Mesenchymal stem cell (in vitro differentiated cells and primary cell): ENCODE results near the gene CTSC.

ENCODE experiments used
- DNase-seq: peaks from one replicate; pipeline ENCODE4 v3.0.0-alpha.2; 2013
- H2AFZ ChIP-seq: one replicate; pipeline ENCODE4 v1.6.1; 2013; ENCODE audit warnings: low read depth, mild to moderate bottlenecking, control low read depth, inconsistent platforms, low read length, moderate library complexity
- H2AK5ac ChIP-seq: 2 replicates; pipeline ENCODE4 v1.6.1; 2013; ENCODE audit warnings: low read length, moderate library complexity, mild to moderate bottlenecking, inconsistent platforms; ENCODE audit not compliant: severe bottlenecking
- H2BK120ac ChIP-seq: one replicate; pipeline ENCODE4 v1.6.1; 2013; ENCODE audit warnings: low read depth, mild to moderate bottlenecking, inconsistent platforms, low read length, moderate library complexity
- H2BK12ac ChIP-seq, 2 experiments: one replicate each; pipeline ENCODE4 v1.6.1; 2013; ENCODE audit warnings: inconsistent platforms in 2 of 2, low read length in 2 of 2, mild to moderate bottlenecking in 2 of 2, moderate library complexity in 2 of 2, control low read depth in 1 of 2
- H2BK15ac ChIP-seq: one replicate; pipeline ENCODE4 v1.6.1; 2013; ENCODE audit warnings: mild to moderate bottlenecking, low read depth, inconsistent platforms; ENCODE audit not compliant: poor library complexity, severe bottlenecking
- H2BK5ac ChIP-seq: 2 replicates; pipeline ENCODE4 v1.6.1; 2013; ENCODE audit warnings: low read depth, mild to moderate bottlenecking, low read length, control low read depth, inconsistent platforms; ENCODE audit not compliant: poor library complexity, severe bottlenecking
- H3K14ac ChIP-seq, 2 experiments: one replicate each; pipeline ENCODE4 v1.6.1; 2013; ENCODE audit warnings: inconsistent platforms in 2 of 2, low read length in 2 of 2, control low read depth in 1 of 2, mild to moderate bottlenecking in 1 of 2, moderate library complexity in 1 of 2
- H3K18ac ChIP-seq, 2 experiments: one replicate each; pipeline ENCODE4 v1.6.1; 2013; ENCODE audit warnings: inconsistent platforms in 2 of 2, low read length in 2 of 2, control low read depth in 1 of 2, low read depth in 1 of 2, mild to moderate bottlenecking in 1 of 2
- H3K23ac ChIP-seq, 2 experiments: one replicate each; pipeline ENCODE4 v1.6.1; 2013; ENCODE audit warnings: inconsistent platforms in 2 of 2, low read length in 2 of 2, mild to moderate bottlenecking in 2 of 2, moderate library complexity in 2 of 2, control low read depth in 1 of 2
- H3K27ac ChIP-seq: 2 replicates; pipeline ENCODE4 v1.5.1; 2013; ENCODE audit warnings: mild to moderate bottlenecking, moderate library complexity, low read length, control low read depth, inconsistent platforms; ENCODE audit not compliant: poor library complexity, severe bottlenecking
- H3K27me3 ChIP-seq, 2 experiments: 2 replicates each; pipeline versions ENCODE4 v1.6.1 to v1.7.0; 2013; ENCODE audit warnings: low read length in 2 of 2, mild to moderate bottlenecking in 2 of 2, moderate library complexity in 2 of 2, control low read depth in 1 of 2, inconsistent platforms in 1 of 2; ENCODE audit not compliant: control insufficient read depth in 1 of 2, insufficient read depth in 1 of 2
- H3K36me3 ChIP-seq, 2 experiments: 2 replicates each; pipeline versions ENCODE4 v1.6.1 to v1.7.0; 2013; ENCODE audit warnings: low read length in 2 of 2, control low read depth in 1 of 2, inconsistent platforms in 1 of 2, low read depth in 1 of 2, mild to moderate bottlenecking in 1 of 2; ENCODE audit not compliant: insufficient read depth in 2 of 2, control insufficient read depth in 1 of 2
- H3K4ac ChIP-seq, 2 experiments: one replicate each; pipeline ENCODE4 v1.6.1; 2013; ENCODE audit warnings: inconsistent platforms in 2 of 2, low read length in 2 of 2, mild to moderate bottlenecking in 2 of 2, moderate library complexity in 2 of 2, control low read depth in 1 of 2, low read depth in 1 of 2
- H3K4me1 ChIP-seq: 2 replicates; pipeline ENCODE4 v1.6.1; 2013; ENCODE audit warnings: low read depth, low read length, control low read depth; ENCODE audit not compliant: control insufficient read depth, insufficient read depth
- H3K4me2 ChIP-seq: 2 replicates; pipeline ENCODE4 v1.6.1; 2013; ENCODE audit warnings: low read length, mild to moderate bottlenecking, inconsistent platforms; ENCODE audit not compliant: poor library complexity, severe bottlenecking
- H3K4me3 ChIP-seq, 2 experiments: 2 replicates each; pipeline versions ENCODE4 v1.5.1 to v1.7.0; 2013; ENCODE audit warnings: low read length in 2 of 2, mild to moderate bottlenecking in 2 of 2, control low read depth in 1 of 2, low read depth in 1 of 2; ENCODE audit not compliant: insufficient read depth in 1 of 2
- H3K79me1 ChIP-seq: replicated peaks from 2 replicates; pipeline ENCODE4 v1.6.1; 2013; ENCODE audit warnings: mild to moderate bottlenecking, control low read depth, low read length, inconsistent platforms; ENCODE audit not compliant: poor library complexity, severe bottlenecking
- H3K9ac ChIP-seq: 2 replicates; pipeline ENCODE4 v1.7.0; 2013; ENCODE audit warnings: mild to moderate bottlenecking, low read length, moderate library complexity
- H3K9me3 ChIP-seq: 2 replicates; pipeline ENCODE4 v1.7.0; 2013; ENCODE audit warnings: mild to moderate bottlenecking, low read length; ENCODE audit not compliant: control insufficient read depth
- H4K8ac ChIP-seq: one replicate; pipeline ENCODE4 v1.6.1; 2013; ENCODE audit warnings: inconsistent platforms, mild to moderate bottlenecking, low read length, moderate library complexity
- H4K91ac ChIP-seq: one replicate; pipeline ENCODE4 v1.6.1; 2013; ENCODE audit warnings: mild to moderate bottlenecking, low read length, inconsistent platforms
- WGBS: methylation state at CpG from one replicate; pipeline ENCODE4 v1.1.7; 2013; ENCODE audit warnings: mixed read lengths; 5-methylcytosine and 5-hydroxymethylcytosine counted together

The CTSC gene

GRCh38 chr11:88315981-88316441 lies 21.5 kb downstream of the CTSC start:
- Histone ChIP-seq H4K8ac (no peak overlapping the region), H2AK5ac (peak overlapping the region; percentile 56), H2AFZ (no peak overlapping the region), H3K27ac (no peak overlapping the region), H3K9me3 (no peaks in the 10 kb centered on the region), H3K18ac (no peak overlapping the region), H2BK15ac (no peak overlapping the region), H2BK5ac (no peak overlapping the region), H3K4me2 (no peak overlapping the region), H2BK120ac (no peak overlapping the region), H3K4me3 (no peak overlapping the region), H3K79me1 (peaks cover 15% of the 10 kb centered on the region), H3K36me3 (peaks cover 0 to under 1% of the 10 kb centered on the region in 2 experiments), H3K9ac (no peak overlapping the region), H3K23ac (no peak overlapping the region), H4K91ac (no peak overlapping the region), H3K27me3 (no peaks in the 10 kb centered on the region), H3K4me1 (peaks cover 1% of the 10 kb centered on the region), H3K4ac (no peak overlapping the region), H3K14ac (no peak overlapping the region), H2BK12ac (no peak overlapping the region)
- DNase-seq, result no peak
- WGBS, result 97% methylated on average over 3 of the region's 5 CpGs

GRCh38 chr11:88315015-88315414 lies 22.5 kb downstream of the CTSC start:
- no peak overlapping the region for H4K8ac ChIP-seq
- H3K4me1 ChIP-seq, result peaks cover 1% of the 10 kb centered on the region
- H2BK5ac ChIP-seq, result no peak overlapping the region
- H3K27me3 ChIP-seq, result no peaks in the 10 kb centered on the region
- peaks cover 15% of the 10 kb centered on the region for H3K79me1 ChIP-seq
- 88% methylated on average over 2 of the region's 2 CpGs for WGBS
- no peak overlapping the region for H3K14ac ChIP-seq
- H3K4me2 ChIP-seq, result no peak overlapping the region
- H2BK120ac ChIP-seq, result no peak overlapping the region
- DNase-seq, result no peak
- H3K4ac ChIP-seq, result no peak overlapping the region
- H2AFZ ChIP-seq, result no peak overlapping the region
- no peaks in the 10 kb centered on the region for H3K9me3 ChIP-seq
- no peak overlapping the region for H3K4me3 ChIP-seq
- H3K36me3 ChIP-seq, result peaks cover 0 to 4% of the 10 kb centered on the region in 2 experiments
- H2BK15ac ChIP-seq, result no peak overlapping the region
- H4K91ac ChIP-seq, result no peak overlapping the region
- H2BK12ac ChIP-seq, result no peak overlapping the region
- H3K27ac ChIP-seq, result no peak overlapping the region
- no peak overlapping the region for H3K9ac ChIP-seq
- H2AK5ac ChIP-seq, result no peak overlapping the region
- H3K18ac ChIP-seq, result no peak overlapping the region
- no peak overlapping the region for H3K23ac ChIP-seq

GRCh38 chr11:88313441-88313840 lies 24.1 kb downstream of the CTSC start:
- H2BK120ac ChIP-seq, result no peak overlapping the region
- H3K36me3 ChIP-seq, result peaks cover 0 to 10% of the 10 kb centered on the region in 2 experiments
- H3K4ac ChIP-seq, result no peak overlapping the region
- no peaks in the 10 kb centered on the region for H3K9me3 ChIP-seq
- H2BK12ac ChIP-seq, result no peak overlapping the region
- H3K79me1 ChIP-seq, result peaks cover 16% of the 10 kb centered on the region
- H3K4me3 ChIP-seq, result no peak overlapping the region
- no peak overlapping the region for H3K23ac ChIP-seq
- peaks cover 1% of the 10 kb centered on the region for H3K4me1 ChIP-seq
- no peak overlapping the region for H2AFZ ChIP-seq
- H3K18ac ChIP-seq, result peak overlapping the region in 1 of 2 experiments; percentile 11
- WGBS, result 100% methylated on average over 1 of the region's 2 CpGs
- no peak overlapping the region for H3K14ac ChIP-seq
- no peak overlapping the region for H2BK5ac ChIP-seq
- no peak for DNase-seq
- no peaks in the 10 kb centered on the region for H3K27me3 ChIP-seq
- H2BK15ac ChIP-seq, result no peak overlapping the region
- H2AK5ac ChIP-seq, result no peak overlapping the region
- H4K91ac ChIP-seq, result no peak overlapping the region
- no peak overlapping the region for H4K8ac ChIP-seq
- H3K9ac ChIP-seq, result no peak overlapping the region
- H3K4me2 ChIP-seq, result no peak overlapping the region
- H3K27ac ChIP-seq, result no peak overlapping the region

- no CpG with 5 or more reads among the region's 1 CpG for WGBS
- no peak overlapping the region for H2BK120ac ChIP-seq
Observed at GRCh38 chr11:88312628-88313027, 24.9 kb downstream of the CTSC start.

More at GRCh38 chr11:88312628-88313027, 24.9 kb downstream of the CTSC start:
- Histone ChIP-seq H3K4me1 (peaks cover 1% of the 10 kb centered on the region), H3K14ac (no peak overlapping the region), H3K9ac (no peak overlapping the region), H2BK15ac (no peak overlapping the region), H2BK5ac (no peak overlapping the region), H3K9me3 (no peaks in the 10 kb centered on the region), H3K79me1 (peaks cover 21% of the 10 kb centered on the region), H3K36me3 (peaks cover 0 to 14% of the 10 kb centered on the region in 2 experiments), H3K18ac (no peak overlapping the region), H4K8ac (no peak overlapping the region), H3K4ac (no peak overlapping the region), H3K4me3 (no peak overlapping the region), H2AFZ (no peak overlapping the region), H3K4me2 (no peak overlapping the region), H3K23ac (no peak overlapping the region), H2AK5ac (no peak overlapping the region), H3K27me3 (no peaks in the 10 kb centered on the region), H3K27ac (peak overlapping the region; percentile 8), H4K91ac (no peak overlapping the region), H2BK12ac (no peak overlapping the region)
- DNase-seq, result peak; percentile 48
